Ovary (tissue), 9 donors: ENCODE measurements around the gene BMPR1A. TPM values are rescaled to one million over a fixed set of nuclear protein-coding genes. Genes with fewer than 3 reads are reported as not detected.

Experiments used
- DNase-seq, 5 donors: peaks; one replicate each; pipeline ENCODE4 v3.0.0-alpha.2; 2019 to 2020
- H3K27ac ChIP-seq, 2 donors: fragments of 200-600 bp; one replicate each; pipeline versions ENCODE4 v1.5.1 to v1.8.0; 2019 to 2022
- H3K27me3 ChIP-seq: fragments of 200-600 bp; one replicate; pipeline ENCODE4 v1.8.0; 2022
- H3K36me3 ChIP-seq: fragments of 200-600 bp; sonication (generic); one replicate; pipeline ENCODE4 v1.5.1; 2019
- H3K4me1 ChIP-seq: one replicate; pipeline ENCODE4 v1.8.1; 2013; ENCODE audit warnings: mild to moderate bottlenecking, moderate library complexity; ENCODE audit not compliant: insufficient read depth
- H3K4me3 ChIP-seq: fragments of 200-600 bp; sonication (generic); one replicate; pipeline ENCODE4 v1.5.1; 2017
- H3K9me3 ChIP-seq, 2 donors: fragments of 200-600 bp in 1 of 2; sonication (generic) in 1 of 2; one replicate each; pipeline versions ENCODE4 v1.5.1 to v1.8.1; 2013 to 2019; ENCODE audit warnings: mild to moderate bottlenecking in 1 of 2, moderate library complexity in 1 of 2
- EP300 ChIP-seq: sonication (generic); formaldehyde crosslinking; IDR thresholded peaks from one replicate; pipeline ENCODE4 v1.6.1; 2017; ENCODE audit warnings: antibody characterized with exemption
- POLR2A ChIP-seq: fragments of 450-650 bp; IDR thresholded peaks from one replicate; pipeline ENCODE4 v1.6.1; 2017; ENCODE audit warnings: antibody characterized with exemption, mild to moderate bottlenecking, moderate library complexity
- WGBS, 3 donors: extraction: QIAGEN DNeasy Blood & Tissue Kit in 1 of 3; methylation state at CpG; one replicate each; pipeline versions ENCODE4 v1.1.5 to v1.1.7; 2013 to 2017; 5-methylcytosine and 5-hydroxymethylcytosine counted together
- intact Hi-C, 4 donors: fragments of 100-400 bp; cut with DNase I; formaldehyde crosslinking; loops; one replicate each; pipeline versions ENCODE4 v1.11.0 to v1.15.1; 2022 to 2023
- polyA plus RNA-seq, 2 donors: library from polyadenylated mRNA; stranded (reverse); fragments of 200-250 nt in 1 of 2; fragments of 350-450 nt in 1 of 2; fragmentation: Illumina TruSeq in 1 of 2; extraction: RNeasy Lipid Tissue Mini Kit (QIAGEN cat#74804) in 1 of 2; gene quantifications; one replicate each; pipeline ENCODE4 v1.2.3, GENCODE V29; 2013 to 2014
- total RNA-seq, 7 donors: library from RNA; depleted of rRNA in 2 of 7; stranded (reverse); fragments of >200 nt in 2 of 7; fragmentation: NEBNext Ultra II Directional in 3 of 7; extraction: Animal tissue kit (Norgen Biotek cat#: 25700) in 3 of 7; gene quantifications; one replicate each; pipeline versions ENCODE4 v1.1.0 to v1.2.4, GENCODE V29; 2016 to 2023
- TF ChIP-seq, protein P1 (sequence below), 3 donors: fragments of 450-650 bp in 2 of 3; fragments of 200-600 bp in 1 of 3; IDR thresholded peaks; one replicate each; pipeline versions ENCODE4 v1.5.1 to v1.8.0; 2016 to 2022; ENCODE audit warnings: antibody characterized with exemption in 3 of 3, mild to moderate bottlenecking in 1 of 3
- donor health status: DM: no; HTN: no; CAD: no; lungs with moderate emphysema.
- donor health status: DM: no; HTN: no; CAD: no.
- donor health status: Bipolar disorder and iron deficiency.
- donor health status: DM: yes; HTN: yes; CAD: no.
- donor health status: DM: no; HTN: no; CAD: no.
- donor health status: DM: yes; HTN: yes; CAD: no.

BMPR1A gene
- total and polyA plus RNA-seq, 9 donors = 19.0 to 77.9 (median 55.8) TPM

DNA sequence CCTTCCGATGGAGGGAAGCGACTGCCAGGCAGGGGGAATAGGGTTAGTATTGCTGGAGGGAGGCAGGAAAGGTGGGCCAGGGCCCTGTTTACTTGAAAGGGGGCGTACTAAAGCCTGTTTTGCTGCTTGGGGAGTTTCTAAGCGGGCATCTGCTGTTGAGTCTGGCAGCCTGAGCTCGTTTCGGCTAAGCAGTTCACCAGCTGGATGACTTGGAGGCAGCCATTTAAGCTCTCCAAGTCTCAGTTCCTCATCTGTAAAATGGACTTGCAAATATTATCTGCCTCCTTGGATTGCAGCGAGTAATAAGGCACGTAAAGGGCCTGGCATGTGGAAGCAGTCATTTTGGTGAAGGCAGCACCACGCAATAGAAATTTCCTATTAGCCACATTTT lies 44.1 kb upstream of the BMPR1A start:
- TF ChIP-seq POLR2A (no peak), EP300 (no peak)
- TF ChIP-seq, protein P1, sequence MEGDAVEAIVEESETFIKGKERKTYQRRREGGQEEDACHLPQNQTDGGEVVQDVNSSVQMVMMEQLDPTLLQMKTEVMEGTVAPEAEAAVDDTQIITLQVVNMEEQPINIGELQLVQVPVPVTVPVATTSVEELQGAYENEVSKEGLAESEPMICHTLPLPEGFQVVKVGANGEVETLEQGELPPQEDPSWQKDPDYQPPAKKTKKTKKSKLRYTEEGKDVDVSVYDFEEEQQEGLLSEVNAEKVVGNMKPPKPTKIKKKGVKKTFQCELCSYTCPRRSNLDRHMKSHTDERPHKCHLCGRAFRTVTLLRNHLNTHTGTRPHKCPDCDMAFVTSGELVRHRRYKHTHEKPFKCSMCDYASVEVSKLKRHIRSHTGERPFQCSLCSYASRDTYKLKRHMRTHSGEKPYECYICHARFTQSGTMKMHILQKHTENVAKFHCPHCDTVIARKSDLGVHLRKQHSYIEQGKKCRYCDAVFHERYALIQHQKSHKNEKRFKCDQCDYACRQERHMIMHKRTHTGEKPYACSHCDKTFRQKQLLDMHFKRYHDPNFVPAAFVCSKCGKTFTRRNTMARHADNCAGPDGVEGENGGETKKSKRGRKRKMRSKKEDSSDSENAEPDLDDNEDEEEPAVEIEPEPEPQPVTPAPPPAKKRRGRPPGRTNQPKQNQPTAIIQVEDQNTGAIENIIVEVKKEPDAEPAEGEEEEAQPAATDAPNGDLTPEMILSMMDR (IDR thresholded peaks at IDR 0.05) = no peak
- Histone ChIP-seq H3K27me3 (no peaks in the 10 kb centered on the region), H3K4me1 (peaks cover 5% of the 10 kb centered on the region), H3K36me3 (no peaks in the 10 kb centered on the region), H3K4me3 (peak overlapping the region; percentile 85), H3K27ac (peak overlapping the region; percentile 88 to 94), H3K9me3 (no peaks in the 10 kb centered on the region)
- DNase-seq = no peak
- intact Hi-C loops = loop anchor here in 3 of 4 donors (5.0 kb wide), 2 partner anchors 45 to 185 kb away; partner anchors contain the start of gene BMPR1A (in 1 of the 3)
- 24 to 28% (median 25%) methylated on average over 9 of the region's 9 CpGs for WGBS, 3 donors

DNA sequence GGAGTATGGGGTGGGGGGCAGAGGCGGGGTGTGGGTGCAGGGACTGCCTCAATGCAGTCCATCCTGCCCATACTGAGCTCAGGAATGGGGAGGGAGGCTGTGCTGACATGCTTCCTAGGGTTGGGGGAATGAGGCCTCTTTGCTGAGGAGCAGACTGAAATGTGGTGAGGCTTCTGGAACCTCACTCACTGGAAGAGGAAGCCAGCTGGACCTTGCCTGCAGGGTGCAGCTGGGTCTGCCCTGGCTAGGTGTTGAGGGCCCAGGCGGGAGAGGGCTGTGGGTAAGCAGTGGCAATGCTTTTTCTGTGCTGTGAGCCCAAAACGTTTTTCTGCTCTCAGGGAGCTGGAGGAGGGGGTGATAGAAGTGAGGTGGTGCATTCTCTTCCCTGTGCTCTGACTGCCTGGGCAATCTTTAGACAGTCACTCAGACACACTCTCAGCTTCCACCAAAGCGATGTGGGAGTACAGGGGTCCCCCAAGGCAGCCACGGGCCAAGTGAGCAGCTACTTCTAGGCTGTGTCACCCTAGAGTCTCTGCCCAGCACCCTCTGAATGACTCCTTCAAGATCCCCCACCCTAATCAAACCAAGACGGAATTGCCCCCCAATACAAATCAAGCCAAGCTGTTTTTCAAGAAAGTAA lies 41.1 kb upstream of the BMPR1A start:
- intact Hi-C loops = no loop called here
- WGBS, 3 donors = 60 to 74% (median 70%) methylated on average over 6 of the region's 6 CpGs
- Histone ChIP-seq H3K27ac (no peak overlapping the region), H3K4me1 (peaks cover 5% of the 10 kb centered on the region), H3K4me3 (no peak overlapping the region), H3K36me3 (no peaks in the 10 kb centered on the region), H3K9me3 (no peaks in the 10 kb centered on the region), H3K27me3 (no peaks in the 10 kb centered on the region)
- no peak for TF ChIP-seq EP300
- TF ChIP-seq, protein P1 (IDR thresholded peaks at IDR 0.05) = no peak
- DNase-seq = no peak

DNA sequence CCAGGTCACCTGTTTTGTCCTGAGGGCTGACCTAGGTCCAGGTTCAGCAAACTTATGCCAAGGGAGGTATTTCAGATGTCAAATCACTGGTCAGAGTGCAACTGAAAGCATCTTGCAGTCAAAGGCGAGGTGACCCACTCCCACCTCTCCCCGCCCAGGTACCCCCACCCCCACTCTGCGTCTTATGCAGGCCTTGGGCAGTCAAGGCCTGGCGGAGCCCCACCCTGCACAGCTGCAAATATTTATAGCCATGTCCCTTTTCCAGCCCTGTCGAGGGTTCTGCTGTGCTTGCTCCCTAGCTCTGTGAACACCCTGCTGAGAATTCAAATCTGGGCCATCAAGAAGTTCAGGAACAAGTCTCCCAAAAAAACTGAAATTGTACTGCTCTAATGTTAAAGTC lies 40.6 kb upstream of the BMPR1A start:
- intact Hi-C loops = no loop called here
- 76 to 83% (median 78%) methylated on average over 5 of the region's 5 CpGs for WGBS, 3 donors
- Histone ChIP-seq H3K27ac (no peak overlapping the region), H3K9me3 (no peaks in the 10 kb centered on the region), H3K4me1 (peaks cover 3% of the 10 kb centered on the region), H3K4me3 (no peak overlapping the region), H3K36me3 (no peaks in the 10 kb centered on the region), H3K27me3 (no peaks in the 10 kb centered on the region)
- no peak for DNase-seq
- TF ChIP-seq POLR2A (no peak), EP300 (no peak)
- TF ChIP-seq, protein P1 (IDR thresholded peaks at IDR 0.05) = no peak

DNA sequence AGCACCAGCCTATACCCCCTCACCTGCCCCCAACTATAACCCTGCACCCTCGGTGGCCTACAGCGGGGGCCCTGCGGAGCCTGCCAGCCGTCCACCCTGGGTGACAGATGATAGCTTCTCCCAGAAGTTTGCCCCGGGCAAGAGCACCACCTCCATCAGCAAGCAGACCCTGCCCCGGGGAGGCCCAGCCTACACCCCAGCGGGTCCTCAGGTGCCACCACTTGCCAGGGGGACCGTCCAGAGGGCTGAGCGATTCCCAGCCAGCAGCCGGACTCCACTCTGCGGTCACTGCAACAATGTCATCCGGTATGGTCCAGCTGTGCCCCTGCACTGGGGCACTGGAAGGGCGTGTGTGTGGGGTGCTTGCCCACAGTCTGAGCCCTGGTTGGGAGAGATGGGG lies 40.0 kb upstream of the BMPR1A start:
- Histone ChIP-seq H3K27ac (no peak overlapping the region), H3K4me1 (peaks cover 1% of the 10 kb centered on the region), H3K9me3 (no peaks in the 10 kb centered on the region), H3K27me3 (no peaks in the 10 kb centered on the region), H3K4me3 (no peak overlapping the region), H3K36me3 (no peaks in the 10 kb centered on the region)
- intact Hi-C loops = no loop called here
- 84 to 93% (median 90%) methylated on average over 5 to 13 of the region's 13 CpGs for WGBS, 3 donors
- no peak for DNase-seq
- TF ChIP-seq POLR2A (no peak), EP300 (no peak)
- TF ChIP-seq, protein P1 (IDR thresholded peaks at IDR 0.05) = no peak
